ENCODE measurements around the gene PPOX. TPM values are rescaled to one million over a fixed set of nuclear protein-coding genes. Genes with fewer than 3 reads are reported as not detected.

The PPOX gene
- total and polyA plus RNA-seq, 11 donors = 9.7 to 24.3 (median 13.7) TPM

Other genes with a start within 250 kb of the PPOX start
- 1 to 10 TPM in 1 of 9 donors, under 1 TPM in 1, not detected in 7; 0.46 to 4.1 TPM for gene ITLN2, start 211.6 kb upstream of the PPOX start, total RNA-seq
- under 1 TPM; 0.15 to 0.23 TPM for gene ITLN2, start 211.6 kb upstream of the PPOX start, polyA plus RNA-seq
- 10 to 100 TPM in 5 of 9 donors, 1 to 10 TPM in 4; 7.5 to 23.4 (median 10.9) TPM for gene F11R, start 145.3 kb upstream of the PPOX start, total RNA-seq
- gene F11R, start 145.3 kb upstream of the PPOX start, polyA plus RNA-seq = 10 to 100 TPM in 1 of 2 donors, 1 to 10 TPM in 1; 7.4 to 13.8 TPM
- 10 to 100 TPM in 7 of 9 donors, 1 to 10 TPM in 2; 6.1 to 22.7 (median 14.4) TPM for gene TSTD1, start 127.5 kb upstream of the PPOX start, total RNA-seq
- 10 to 100 TPM; 14.7 to 16.2 TPM for gene TSTD1, start 127.5 kb upstream of the PPOX start, polyA plus RNA-seq
- 10 to 100 TPM; 20.2 to 51.1 (median 28.2) TPM for gene USF1, start 120.4 kb upstream of the PPOX start, total RNA-seq
- gene USF1, start 120.4 kb upstream of the PPOX start, polyA plus RNA-seq = 10 to 100 TPM; 31.9 to 43.0 TPM
- gene ARHGAP30, start 96.5 kb upstream of the PPOX start, total RNA-seq = 10 to 100 TPM in 2 of 9 donors, 1 to 10 TPM in 7; 1.7 to 32.2 (median 2.1) TPM
- 1 to 10 TPM; 1.3 to 3.0 TPM for gene ARHGAP30, start 96.5 kb upstream of the PPOX start, polyA plus RNA-seq
- under 1 TPM in 2 of 9 donors, not detected in 7; 0.07 to 0.53 TPM for gene NECTIN4, start 76.9 kb upstream of the PPOX start, total RNA-seq
- under 1 TPM in 1 of 2 donors, not detected in 1; 0.03 TPM for gene NECTIN4, start 76.9 kb upstream of the PPOX start, polyA plus RNA-seq
- gene KLHDC9, start 68.1 kb upstream of the PPOX start, total RNA-seq = 10 to 100 TPM in 3 of 9 donors, 1 to 10 TPM in 6; 2.4 to 13.3 (median 6.1) TPM
- 1 to 10 TPM in 1 of 2 donors, under 1 TPM in 1; 0.43 to 3.2 TPM for gene KLHDC9, start 68.1 kb upstream of the PPOX start, polyA plus RNA-seq
- gene PFDN2, start 48.4 kb upstream of the PPOX start, total RNA-seq = 10 to 100 TPM; 38.3 to 59.1 (median 49.4) TPM
- gene PFDN2, start 48.4 kb upstream of the PPOX start, polyA plus RNA-seq = 100 to 1,000 TPM; 162 to 234 TPM
- gene NIT1, start 48.3 kb upstream of the PPOX start, total RNA-seq = 10 to 100 TPM; 28.1 to 42.7 (median 34.7) TPM
- 10 to 100 TPM; 25.8 to 34.3 TPM for gene NIT1, start 48.3 kb upstream of the PPOX start, polyA plus RNA-seq
- gene DEDD, start 33.8 kb upstream of the PPOX start, total RNA-seq = 10 to 100 TPM; 20.8 to 36.0 (median 26.5) TPM
- 10 to 100 TPM; 13.8 to 38.8 TPM for gene DEDD, start 33.8 kb upstream of the PPOX start, polyA plus RNA-seq
- 10 to 100 TPM; 54.4 to 86.9 (median 73.2) TPM for gene UFC1, start 12.4 kb upstream of the PPOX start, total RNA-seq
- gene UFC1, start 12.4 kb upstream of the PPOX start, polyA plus RNA-seq = 100 to 1,000 TPM in 1 of 2 donors, 10 to 100 TPM in 1; 60.7 to 131 TPM
- gene USP21, start 6.9 kb upstream of the PPOX start, total RNA-seq = 10 to 100 TPM; 12.3 to 20.0 (median 14.6) TPM
- gene USP21, start 6.9 kb upstream of the PPOX start, polyA plus RNA-seq = 10 to 100 TPM; 13.0 TPM
- 10 to 100 TPM; 18.2 to 34.1 (median 22.4) TPM for gene B4GALT3, start 11.1 kb downstream of the PPOX start, total RNA-seq
- gene B4GALT3, start 11.1 kb downstream of the PPOX start, polyA plus RNA-seq = 10 to 100 TPM; 13.4 to 40.8 TPM
- 10 to 100 TPM in 3 of 9 donors, 1 to 10 TPM in 6; 1.6 to 65.2 (median 8.4) TPM for gene ADAMTS4, start 32.6 kb downstream of the PPOX start, total RNA-seq
- gene ADAMTS4, start 32.6 kb downstream of the PPOX start, polyA plus RNA-seq = 1 to 10 TPM; 5.7 to 6.1 TPM
- gene NDUFS2, start 35.9 kb downstream of the PPOX start, total RNA-seq = 100 to 1,000 TPM; 214 to 460 (median 297) TPM
- gene NDUFS2, start 35.9 kb downstream of the PPOX start, polyA plus RNA-seq = 100 to 1,000 TPM; 157 to 189 TPM
- 100 to 1,000 TPM in 1 of 9 donors, 10 to 100 TPM in 5, 1 to 10 TPM in 3; 2.9 to 157 (median 17.1) TPM for gene FCER1G, start 48.9 kb downstream of the PPOX start, total RNA-seq
- 10 to 100 TPM; 14.6 to 40.0 TPM for gene FCER1G, start 48.9 kb downstream of the PPOX start, polyA plus RNA-seq
- not detected for gene APOA2, start 57.2 kb downstream of the PPOX start, total RNA-seq
- not detected for gene APOA2, start 57.2 kb downstream of the PPOX start, polyA plus RNA-seq
- 10 to 100 TPM; 24.1 to 37.1 (median 31.1) TPM for gene TOMM40L, start 59.6 kb downstream of the PPOX start, total RNA-seq
- 10 to 100 TPM; 28.8 to 29.1 TPM for gene TOMM40L, start 59.6 kb downstream of the PPOX start, polyA plus RNA-seq
- not detected for gene NR1I3, start 71.8 kb downstream of the PPOX start, total RNA-seq
- under 1 TPM in 1 of 2 donors, not detected in 1; 0.23 TPM for gene NR1I3, start 71.8 kb downstream of the PPOX start, polyA plus RNA-seq
- under 1 TPM in 8 of 9 donors, not detected in 1; 0.29 to 0.62 (median 0.49) TPM for gene PCP4L1, start 92.3 kb downstream of the PPOX start, total RNA-seq
- gene PCP4L1, start 92.3 kb downstream of the PPOX start, polyA plus RNA-seq = under 1 TPM; 0.19 to 0.42 TPM
- gene MPZ, start 143.5 kb downstream of the PPOX start, total RNA-seq = 1 to 10 TPM in 8 of 9 donors, under 1 TPM in 1; 0.90 to 5.6 (median 2.7) TPM
- gene MPZ, start 143.5 kb downstream of the PPOX start, polyA plus RNA-seq = 1 to 10 TPM; 1.2 to 2.1 TPM
- 100 to 1,000 TPM; 113 to 408 (median 314) TPM for gene SDHC, start 148.0 kb downstream of the PPOX start, total RNA-seq
- gene SDHC, start 148.0 kb downstream of the PPOX start, polyA plus RNA-seq = 100 to 1,000 TPM in 1 of 2 donors, 10 to 100 TPM in 1; 50.6 to 256 TPM
- not detected for gene CFAP126, start 201.4 kb downstream of the PPOX start, total RNA-seq
- gene CFAP126, start 201.4 kb downstream of the PPOX start, polyA plus RNA-seq = not detected